ENCODE results near the gene OR1J1.

Gene OR1J1

GRCh38 chr9:122445155-122445749 lies 32.5 kb downstream of the OR1J1 start:
- no peak for DNase-seq (ENCODE audit: low spot score)
- FAIRE-seq = no peak

- FAIRE-seq (no peak), DNase-seq (ENCODE audit: low spot score) (no peak)
These were observed 33.5 kb downstream of the OR1J1 start for GRCh38 chr9:122444041-122444733.

GRCh38 chr9:122442568-122442967 lies 35.2 kb downstream of the OR1J1 start:
- DNase-seq (ENCODE audit: low spot score) = no peak
- FAIRE-seq = no peak

Data from RCC 7860 (cell line).